Measurements from ENCODE around the gene DNAH2.
"Not testable (repeated sequence)": the region's sequence is repeated elsewhere in the genome, so short reads cannot be mapped to it uniquely, and the experiment has no call there.

The DNAH2 gene

GRCh38 chr17:7858522-7858810 is 140.9 kb downstream of the DNAH2 start:
- DNase-seq: no peak
- Mint-ChIP-seq H3K36me3 (peaks cover 21 to 35% of the 10 kb centered on the region in 2 donors), H3K27ac (no peak overlapping the region), H3K4me3 (no peak overlapping the region), H3K27me3 (no peaks in the 10 kb centered on the region), H3K9me3 (no peaks in the 10 kb centered on the region), H3K4me1 (peaks cover 11 to 18% of the 10 kb centered on the region in 2 donors)
- ATAC-seq (replicated peaks): peak in 1 of 2 donors; percentile 22

DNA sequence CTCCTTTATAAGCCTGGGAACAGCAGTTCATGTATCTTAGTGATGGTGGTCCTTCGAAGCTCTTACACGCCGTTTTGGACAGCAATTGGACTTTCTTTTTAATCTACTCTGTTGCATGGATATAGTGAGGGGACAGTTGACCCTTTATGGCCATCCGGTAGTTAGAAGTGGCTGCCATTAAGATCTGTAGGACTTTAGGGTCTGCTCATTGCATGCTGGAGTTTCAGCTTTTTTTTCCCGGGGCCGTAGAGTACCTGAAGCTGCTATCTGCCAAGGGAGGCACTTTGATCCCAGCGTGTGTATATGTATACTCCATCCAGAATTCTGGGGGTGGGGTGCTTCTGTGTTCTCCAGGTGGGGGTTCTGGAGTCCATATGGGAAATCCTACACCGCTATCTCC is 141.5 kb downstream of the DNAH2 start:
- no peaks in the 10 kb centered on the region for H3K9me3 Mint-ChIP-seq
- H3K4me1 Mint-ChIP-seq: peaks cover 6 to 15% of the 10 kb centered on the region in 2 donors
- ATAC-seq (replicated peaks): no peak
- H3K36me3 Mint-ChIP-seq: peaks cover 17 to 31% of the 10 kb centered on the region in 2 donors
- H3K27me3 Mint-ChIP-seq: no peaks in the 10 kb centered on the region
- DNase-seq: no peak
- no peak overlapping the region for H3K4me3 Mint-ChIP-seq
- no peak overlapping the region for H3K27ac Mint-ChIP-seq

DNA sequence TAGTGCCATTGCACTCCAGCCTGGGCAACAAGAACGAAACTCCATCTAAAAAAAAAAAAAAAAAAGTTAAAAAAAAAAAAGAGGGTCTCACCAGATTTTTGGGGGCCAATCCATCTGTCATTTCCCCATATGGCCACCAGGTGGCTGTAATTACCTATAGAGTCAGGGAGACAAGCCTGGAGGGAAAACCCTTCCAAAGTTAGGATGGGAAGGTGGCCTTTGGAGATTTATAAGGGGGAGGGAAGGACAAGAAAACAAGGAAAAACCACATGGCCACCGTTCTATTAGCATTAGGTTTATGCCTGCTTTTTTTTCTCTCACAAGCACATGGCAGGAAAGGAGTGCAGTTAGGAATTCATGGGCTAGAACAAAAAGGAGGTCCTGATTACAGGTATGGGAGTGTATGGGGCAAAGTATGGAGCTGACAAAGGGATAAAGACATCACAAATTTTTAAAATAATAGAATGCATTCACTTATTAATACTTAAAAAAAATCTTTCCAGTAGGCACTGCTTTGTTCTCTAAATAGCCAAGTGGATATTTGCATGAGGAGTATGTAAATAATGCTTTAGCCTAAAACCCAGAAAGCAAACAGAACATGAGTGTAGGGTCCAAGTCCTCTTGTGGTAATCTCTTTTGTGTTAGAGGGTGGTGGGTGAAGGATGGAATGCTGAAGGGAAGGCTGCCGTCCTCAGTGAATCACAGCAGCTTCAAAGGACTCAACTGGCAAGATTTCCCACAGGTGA is 145.3 kb downstream of the DNAH2 start:
- Mint-ChIP-seq H3K4me1 (peaks cover 17% of the 10 kb centered on the region in 2 donors), H3K27me3 (no peaks in the 10 kb centered on the region), H3K9me3 (no peaks in the 10 kb centered on the region), H3K36me3 (peaks cover 22 to 37% of the 10 kb centered on the region in 2 donors), H3K4me3 (no peak overlapping the region), H3K27ac (no peak overlapping the region)
- ATAC-seq (replicated peaks): no peak
- no peak for DNase-seq

GRCh38 chr17:7864384-7864783 is 146.8 kb downstream of the DNAH2 start:
- not testable (repeated sequence) for H3K27me3 Mint-ChIP-seq; DNase-seq; ATAC-seq (replicated peaks); H3K4me3 Mint-ChIP-seq; H3K27ac Mint-ChIP-seq; H3K9me3 Mint-ChIP-seq
- H3K36me3 Mint-ChIP-seq: peaks cover 23 to 39% of the 10 kb centered on the region in 2 donors
- peaks cover 11 to 22% of the 10 kb centered on the region in 2 donors for H3K4me1 Mint-ChIP-seq

- H3K4me1 Mint-ChIP-seq: peaks cover 11 to 22% of the 10 kb centered on the region in 2 donors
- no peak overlapping the region for H3K27ac Mint-ChIP-seq
- H3K9me3 Mint-ChIP-seq: no peaks in the 10 kb centered on the region
- no peaks in the 10 kb centered on the region for H3K27me3 Mint-ChIP-seq
- no peak overlapping the region for H3K4me3 Mint-ChIP-seq
- ATAC-seq (replicated peaks) (no peak), DNase-seq (no peak)
- H3K36me3 Mint-ChIP-seq: peaks cover 23 to 34% of the 10 kb centered on the region in 2 donors
Measured at GRCh38 chr17:7864995-7865650, 147.6 kb downstream of the DNAH2 start.

DNA sequence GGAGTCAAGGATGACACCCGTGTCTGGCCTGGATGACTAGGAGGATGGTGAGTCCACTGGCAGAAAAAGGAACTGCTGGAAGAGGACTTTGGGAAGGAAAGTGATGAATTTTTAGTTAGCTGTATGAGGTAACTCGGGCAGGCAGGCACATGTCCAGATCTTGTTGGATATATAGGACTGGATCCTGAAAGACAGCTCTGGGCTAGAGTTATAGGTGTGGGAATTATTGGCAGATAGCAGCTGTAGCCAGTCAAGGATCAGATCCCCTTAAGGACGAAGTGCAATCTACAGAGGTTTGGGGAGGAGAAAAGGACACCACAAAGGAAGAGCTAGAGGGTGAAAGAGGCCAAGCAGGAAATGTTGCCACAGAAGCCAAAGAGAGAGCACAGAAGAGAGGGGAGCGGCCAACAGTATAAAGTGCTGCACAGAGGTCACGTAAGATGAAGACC is 150.4 kb downstream of the DNAH2 start:
- no peak overlapping the region for H3K4me3 Mint-ChIP-seq

DNA sequence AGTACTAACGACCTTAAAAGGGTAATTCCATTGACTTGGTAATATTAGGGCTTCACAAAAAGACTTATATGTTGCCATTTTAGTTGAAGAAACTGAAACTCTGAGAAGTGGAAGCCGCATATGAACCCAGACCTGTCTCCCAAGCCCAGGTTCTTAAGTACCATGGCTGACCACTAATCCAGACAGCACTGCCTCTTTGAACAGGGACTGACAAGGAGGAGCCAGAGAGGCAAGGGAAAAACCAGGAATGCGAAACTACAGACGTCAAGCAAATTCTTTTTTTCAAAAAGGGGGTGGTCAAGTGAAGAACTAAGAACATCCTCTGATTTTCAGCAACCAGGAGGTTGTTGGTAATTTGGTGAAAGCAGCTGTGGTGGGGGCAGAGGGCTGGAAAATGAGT is 155.5 kb downstream of the DNAH2 start:
- Mint-ChIP-seq H3K4me1 (peaks cover 11 to 12% of the 10 kb centered on the region in 2 donors), H3K27ac (no peak overlapping the region), H3K4me3 (no peak overlapping the region), H3K9me3 (no peaks in the 10 kb centered on the region), H3K36me3 (peaks cover 21 to 26% of the 10 kb centered on the region in 2 donors), H3K27me3 (no peaks in the 10 kb centered on the region)
- DNase-seq (no peak), ATAC-seq (replicated peaks) (no peak)

More for the DNA sequence above, 150.4 kb downstream of the DNAH2 start:
- peaks cover 21% of the 10 kb centered on the region in 2 donors for H3K36me3 Mint-ChIP-seq
- H3K4me1 Mint-ChIP-seq: peaks cover 6 to 17% of the 10 kb centered on the region in 2 donors
- H3K27ac Mint-ChIP-seq: no peak overlapping the region
- DNase-seq (no peak), ATAC-seq (replicated peaks) (no peak)
- no peaks in the 10 kb centered on the region for H3K27me3 Mint-ChIP-seq
- no peaks in the 10 kb centered on the region for H3K9me3 Mint-ChIP-seq

GRCh38 chr17:7875804-7876370 is 158.3 kb downstream of the DNAH2 start:
- H3K9me3 Mint-ChIP-seq: no peaks in the 10 kb centered on the region
- peaks cover 20 to 24% of the 10 kb centered on the region in 2 donors for H3K36me3 Mint-ChIP-seq
- H3K4me3 Mint-ChIP-seq: no peak overlapping the region
- no peaks in the 10 kb centered on the region for H3K27me3 Mint-ChIP-seq
- H3K27ac Mint-ChIP-seq: no peak overlapping the region
- DNase-seq (no peak), ATAC-seq (replicated peaks) (no peak)
- peaks cover 9 to 10% of the 10 kb centered on the region in 2 donors for H3K4me1 Mint-ChIP-seq

- H3K36me3 Mint-ChIP-seq: peaks cover 18% of the 10 kb centered on the region in 2 donors
- no peak overlapping the region for H3K27ac Mint-ChIP-seq
- H3K9me3 Mint-ChIP-seq: no peaks in the 10 kb centered on the region
Measured at GRCh38 chr17:7878234-7878633, 160.7 kb downstream of the DNAH2 start.

DNA sequence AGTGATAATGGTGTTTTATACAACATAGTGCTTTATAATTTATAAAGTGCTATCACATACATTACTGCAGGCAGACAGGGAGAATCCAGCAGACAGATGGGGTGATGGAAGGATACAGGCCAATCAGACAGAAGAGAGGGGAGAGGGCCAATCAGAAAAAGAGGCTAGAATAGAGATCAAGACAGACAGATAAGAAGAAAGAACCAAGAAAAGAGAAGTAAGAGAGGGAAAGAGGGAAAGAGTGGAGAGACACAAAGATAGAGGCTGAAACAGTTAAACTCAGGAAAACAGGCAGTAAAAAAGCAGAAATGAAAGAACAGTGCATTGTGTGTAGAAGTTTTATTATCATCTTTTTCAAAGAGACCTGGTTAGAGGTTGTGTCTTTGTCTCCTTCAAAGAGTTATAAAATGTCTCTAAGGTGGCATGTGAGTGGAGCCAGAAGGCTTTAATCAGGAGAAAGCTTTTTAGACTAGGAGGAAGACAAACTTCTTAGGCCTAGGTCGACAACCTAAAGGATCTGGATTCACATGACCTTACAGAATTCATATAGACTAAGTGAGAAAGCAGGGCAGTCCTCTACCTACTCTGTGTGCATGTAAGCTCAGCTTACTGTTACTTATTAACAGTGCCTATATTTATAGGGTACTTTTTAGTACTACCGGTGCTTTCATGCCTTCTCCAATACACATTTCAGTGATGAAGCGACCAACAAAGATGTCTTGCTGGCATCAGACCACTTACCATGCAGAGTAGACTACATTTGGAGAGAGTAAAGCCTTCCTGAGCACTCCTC is 162.7 kb downstream of the DNAH2 start:
- ATAC-seq (replicated peaks): peak; percentile 32 to 53
- H3K27ac Mint-ChIP-seq: no peak overlapping the region
- no peak for DNase-seq
- no peaks in the 10 kb centered on the region for H3K27me3 Mint-ChIP-seq
- H3K9me3 Mint-ChIP-seq: no peaks in the 10 kb centered on the region
- H3K4me1 Mint-ChIP-seq: peaks cover 6 to 9% of the 10 kb centered on the region in 2 donors
- no peak overlapping the region for H3K4me3 Mint-ChIP-seq
- H3K36me3 Mint-ChIP-seq: peaks cover 8% of the 10 kb centered on the region in 2 donors

More at GRCh38 chr17:7878234-7878633, 160.7 kb downstream of the DNAH2 start:
- H3K4me1 Mint-ChIP-seq: peaks cover 9 to 10% of the 10 kb centered on the region in 2 donors
- H3K27me3 Mint-ChIP-seq: no peaks in the 10 kb centered on the region
- ATAC-seq (replicated peaks) (no peak), DNase-seq (no peak)
- no peak overlapping the region for H3K4me3 Mint-ChIP-seq

DNA sequence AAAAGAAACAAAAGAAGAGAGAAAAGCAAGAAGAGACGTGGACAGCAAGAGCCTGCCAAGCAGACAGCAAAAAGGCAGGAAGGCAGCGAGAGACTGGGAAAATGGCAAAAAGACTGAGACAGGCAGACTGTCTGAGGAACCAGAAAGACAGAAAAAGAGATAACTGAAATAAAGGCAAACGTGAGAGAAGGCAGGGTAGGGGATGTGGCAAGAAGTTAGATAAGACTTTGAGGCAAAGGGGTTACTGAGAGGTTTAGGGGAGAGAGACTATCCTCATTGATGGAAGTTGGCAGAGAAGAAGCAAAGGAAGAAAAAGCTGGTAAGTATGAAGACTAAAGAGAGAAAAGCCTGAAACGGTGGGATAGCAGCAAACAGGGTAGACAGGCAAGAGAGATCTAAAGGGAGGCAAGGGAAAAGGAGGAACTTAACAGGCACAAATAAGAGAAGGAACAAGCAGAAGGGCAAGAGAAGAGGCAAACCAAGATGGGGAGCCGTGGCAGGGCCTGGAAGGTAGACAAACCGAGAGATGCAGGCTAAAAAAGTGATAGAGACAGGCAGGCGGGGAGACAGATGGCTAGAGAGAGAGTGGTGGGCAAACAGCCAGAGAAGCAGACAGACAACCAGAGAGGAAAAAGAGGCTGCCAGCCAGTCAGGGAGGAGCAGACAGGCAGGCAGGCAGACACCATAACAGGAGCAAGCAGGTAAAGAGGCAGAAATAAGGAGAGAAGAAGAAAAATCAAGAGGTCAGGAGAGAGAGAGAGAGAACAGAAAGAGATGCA is 163.9 kb downstream of the DNAH2 start:
- ATAC-seq (replicated peaks) (no peak), DNase-seq (no peak)
- Mint-ChIP-seq H3K27me3 (no peaks in the 10 kb centered on the region), H3K36me3 (peaks cover 2 to 7% of the 10 kb centered on the region in 2 donors), H3K9me3 (no peaks in the 10 kb centered on the region), H3K27ac (no peak overlapping the region), H3K4me3 (no peak overlapping the region), H3K4me1 (peaks cover 6 to 10% of the 10 kb centered on the region in 2 donors)

GRCh38 chr17:7882068-7882467 is 164.5 kb downstream of the DNAH2 start:
- H3K27me3 Mint-ChIP-seq: no peaks in the 10 kb centered on the region
- peaks cover 2 to 7% of the 10 kb centered on the region in 2 donors for H3K36me3 Mint-ChIP-seq
- DNase-seq (no peak), ATAC-seq (replicated peaks) (no peak)
- no peak overlapping the region for H3K4me3 Mint-ChIP-seq
- H3K4me1 Mint-ChIP-seq: peaks cover 8 to 9% of the 10 kb centered on the region in 2 donors
- no peak overlapping the region for H3K27ac Mint-ChIP-seq
- no peaks in the 10 kb centered on the region for H3K9me3 Mint-ChIP-seq

DNA sequence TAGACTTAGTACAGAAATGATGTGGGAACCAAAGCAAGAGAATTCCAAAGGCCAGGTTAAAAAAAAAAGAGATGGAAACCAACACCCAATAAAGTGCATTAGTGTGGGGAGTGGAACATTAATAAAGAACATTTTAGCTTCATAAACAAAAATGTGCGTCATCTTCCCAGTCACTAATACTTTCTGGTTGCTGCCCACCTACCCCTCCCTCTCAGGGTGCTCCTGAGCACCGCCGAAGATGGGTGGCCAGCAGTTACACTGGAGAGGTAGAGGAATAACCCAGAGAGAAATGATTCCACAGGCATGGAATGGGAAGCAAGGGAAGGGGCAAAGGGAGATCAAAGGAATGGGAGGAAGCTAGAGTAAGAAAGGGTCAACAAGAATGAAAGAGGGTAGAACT is 165.1 kb downstream of the DNAH2 start:
- Mint-ChIP-seq H3K27ac (no peak overlapping the region), H3K36me3 (peaks cover 0 to 7% of the 10 kb centered on the region in 2 donors), H3K4me3 (no peak overlapping the region), H3K27me3 (no peaks in the 10 kb centered on the region), H3K4me1 (peaks cover 8 to 9% of the 10 kb centered on the region in 2 donors), H3K9me3 (no peaks in the 10 kb centered on the region)
- DNase-seq (no peak), ATAC-seq (replicated peaks) (no peak)
